ENCODE data around the gene NFIA. TPM values are rescaled to one million over a fixed set of nuclear protein-coding genes. Genes with fewer than 3 reads are reported as not detected.

Gene NFIA
- total and polyA plus RNA-seq, 8 donors = 9.6 to 108 (median 37.2) TPM

- TF ChIP-seq POLR2AphosphoS5 (IDR thresholded peaks at IDR 0.05) (no peak), POLR2A (IDR thresholded peaks at IDR 0.05) (no peak), EP300 (IDR thresholded peaks at IDR 0.05) (no peak), CTCF (IDR thresholded peaks at IDR 0.05) (no peak)
- Histone ChIP-seq H3K4me3 (no peak overlapping the region), H3K27me3 (no peaks in the 10 kb centered on the region), H3K36me3 (no peaks in the 10 kb centered on the region), H3K27ac (no peak overlapping the region), H3K9me3 (no peaks in the 10 kb centered on the region), H3K4me1 (peaks cover under 1 to 81% (median 20%) of the 10 kb centered on the region in 4 donors)
- intact Hi-C loops (cut with DNase I; ENCODE audit: low total_unique reads) = loop anchor here (10.0 kb wide), 1 partner anchor 124 kb away; no protein-coding TSS in a partner anchor
- no peak for DNase-seq
- WGBS, 5 donors = 79 to 93% (median 89%) methylated on average over 8 of the region's 8 CpGs
Measured at GRCh38 chr1:61198554-61198953, 116.2 kb downstream of the NFIA start.

GRCh38 chr1:61201035-61201434 lies 118.7 kb downstream of the NFIA start:
- no peaks in the 10 kb centered on the region for H3K9me3 ChIP-seq
- H3K4me1 ChIP-seq = peaks cover 4 to 70% (median 17%) of the 10 kb centered on the region in 4 donors
- H3K27me3 ChIP-seq = no peaks in the 10 kb centered on the region
- WGBS, 5 donors = 80 to 90% (median 83%) methylated on average over 5 of the region's 5 CpGs
- intact Hi-C loops (cut with DNase I; ENCODE audit: low total_unique reads) = no loop called here
- no peaks in the 10 kb centered on the region for H3K36me3 ChIP-seq
- no peak overlapping the region for H3K4me3 ChIP-seq
- TF ChIP-seq EP300 (IDR thresholded peaks at IDR 0.05) (no peak), POLR2A (IDR thresholded peaks at IDR 0.05) (no peak), POLR2AphosphoS5 (IDR thresholded peaks at IDR 0.05) (no peak), CTCF (IDR thresholded peaks at IDR 0.05) (no peak)
- DNase-seq = no peak
- H3K27ac ChIP-seq = no peak overlapping the region

- TF ChIP-seq CTCF (IDR thresholded peaks at IDR 0.05) = no peak
- no peak for TF ChIP-seq POLR2AphosphoS5 (IDR thresholded peaks at IDR 0.05)
- no peak for TF ChIP-seq EP300 (IDR thresholded peaks at IDR 0.05)
- TF ChIP-seq POLR2A (IDR thresholded peaks at IDR 0.05) = no peak
- DNase-seq = peak in 1 of 2 donors; percentile 57
- Histone ChIP-seq H3K4me1 (peaks cover 4 to 56% (median 14%) of the 10 kb centered on the region in 4 donors), H3K9me3 (no peaks in the 10 kb centered on the region), H3K4me3 (peak overlapping the region in 3 of 4 donors; percentile 7 to 23 (median 9)), H3K36me3 (no peaks in the 10 kb centered on the region), H3K27ac (peak overlapping the region in 4 of 5 donors; percentile 29 to 59 (median 52)), H3K27me3 (no peaks in the 10 kb centered on the region)
- 63 to 80% (median 71%) methylated on average over 11 of the region's 11 CpGs for WGBS, 5 donors
- intact Hi-C loops (cut with DNase I; ENCODE audit: low total_unique reads) = no loop called here
Measured at GRCh38 chr1:61202854-61203598, 120.7 kb downstream of the NFIA start.

- H3K27me3 ChIP-seq = no peaks in the 10 kb centered on the region
- no peaks in the 10 kb centered on the region for H3K36me3 ChIP-seq
- 96 to 100% (median 98%) methylated on average over 1 of the region's 1 CpG for WGBS, 5 donors
- no peak overlapping the region for H3K27ac ChIP-seq
- DNase-seq = no peak
- peaks cover 0 to 52% (median 17%) of the 10 kb centered on the region in 4 donors for H3K4me1 ChIP-seq
- no peaks in the 10 kb centered on the region for H3K9me3 ChIP-seq
- intact Hi-C loops (cut with DNase I; ENCODE audit: low total_unique reads) = no loop called here
- no peak overlapping the region for H3K4me3 ChIP-seq
- no peak for TF ChIP-seq EP300 (IDR thresholded peaks at IDR 0.05)
- TF ChIP-seq POLR2AphosphoS5 (IDR thresholded peaks at IDR 0.05) = no peak
- TF ChIP-seq POLR2A (IDR thresholded peaks at IDR 0.05) = no peak
- TF ChIP-seq CTCF (IDR thresholded peaks at IDR 0.05) = no peak
Measured at GRCh38 chr1:61204528-61204927, 122.2 kb downstream of the NFIA start.
